22Rv1 (cell line): Measurements from ENCODE around the gene GZMM.
A peak's percentile ranks its signal among the peaks of the same experiment; 100 is the strongest.

Experiments
- H3K27ac ChIP-seq: fragments of 450-650 bp; 2 replicates; pipeline ENCODE4 v1.5.1; 2017
- CTCF ChIP-seq: fragments of 450-650 bp; IDR thresholded peaks from 2 replicates; pipeline ENCODE4 v1.5.1; 2017; ENCODE audit warnings: mild to moderate bottlenecking
- ZFX ChIP-seq: fragments of 450-650 bp; IDR thresholded peaks from 2 replicates; pipeline ENCODE4 v1.6.1; 2017; ENCODE audit warnings: antibody characterized with exemption, borderline replicate concordance

The GZMM gene

GRCh38 chr19:507286-508203 is 36.3 kb upstream of the GZMM start, which contains the start of gene TPGS1:
TSS of gene TPGS1 (plus strand) at chr19:507497. CDS start at chr19:507507, 10 bp downstream.
- TF ChIP-seq ZFX (no peak), CTCF (no peak)

GRCh38 chr19:508204-509150 is 35.4 kb upstream of the GZMM start:
- TF ChIP-seq CTCF, result no peak
- no peak for TF ChIP-seq ZFX

More at GRCh38 chr19:507286-508203, 36.3 kb upstream of the GZMM start, which contains the start of gene TPGS1:
- peak within 1 kb of the TSS; percentile 94 for H3K27ac ChIP-seq

DNA sequence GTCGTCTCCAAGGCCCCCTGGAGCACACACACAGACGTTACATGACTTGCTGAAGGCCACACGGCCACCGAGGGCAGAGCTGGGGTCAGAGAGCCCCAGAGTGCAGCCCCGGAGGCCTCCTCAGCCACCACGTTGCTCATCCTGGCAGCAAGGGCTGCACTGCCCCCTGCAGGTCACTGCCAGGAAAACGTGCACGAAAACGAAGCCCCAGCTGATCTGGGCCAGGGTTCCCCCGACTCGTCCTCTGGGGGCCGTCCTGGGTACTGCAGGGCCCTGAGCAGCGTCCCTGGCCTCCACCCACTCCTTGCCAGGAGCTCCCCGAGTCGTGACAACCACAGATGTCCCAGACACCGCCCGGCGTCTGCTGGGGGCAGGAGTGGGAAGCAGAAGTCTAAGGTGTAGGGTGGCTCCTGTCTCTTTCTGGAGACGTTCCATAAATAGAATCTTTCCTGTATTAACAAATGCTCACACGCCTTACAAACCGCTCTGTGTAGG is 33.2 kb upstream of the GZMM start:
- H3K27ac ChIP-seq, result no peak overlapping the region
- TF ChIP-seq CTCF, result peak; percentile 96
- TF ChIP-seq ZFX, result no peak

More at GRCh38 chr19:508204-509150, 35.4 kb upstream of the GZMM start:
- peak overlapping the region; percentile 94 for H3K27ac ChIP-seq

DNA sequence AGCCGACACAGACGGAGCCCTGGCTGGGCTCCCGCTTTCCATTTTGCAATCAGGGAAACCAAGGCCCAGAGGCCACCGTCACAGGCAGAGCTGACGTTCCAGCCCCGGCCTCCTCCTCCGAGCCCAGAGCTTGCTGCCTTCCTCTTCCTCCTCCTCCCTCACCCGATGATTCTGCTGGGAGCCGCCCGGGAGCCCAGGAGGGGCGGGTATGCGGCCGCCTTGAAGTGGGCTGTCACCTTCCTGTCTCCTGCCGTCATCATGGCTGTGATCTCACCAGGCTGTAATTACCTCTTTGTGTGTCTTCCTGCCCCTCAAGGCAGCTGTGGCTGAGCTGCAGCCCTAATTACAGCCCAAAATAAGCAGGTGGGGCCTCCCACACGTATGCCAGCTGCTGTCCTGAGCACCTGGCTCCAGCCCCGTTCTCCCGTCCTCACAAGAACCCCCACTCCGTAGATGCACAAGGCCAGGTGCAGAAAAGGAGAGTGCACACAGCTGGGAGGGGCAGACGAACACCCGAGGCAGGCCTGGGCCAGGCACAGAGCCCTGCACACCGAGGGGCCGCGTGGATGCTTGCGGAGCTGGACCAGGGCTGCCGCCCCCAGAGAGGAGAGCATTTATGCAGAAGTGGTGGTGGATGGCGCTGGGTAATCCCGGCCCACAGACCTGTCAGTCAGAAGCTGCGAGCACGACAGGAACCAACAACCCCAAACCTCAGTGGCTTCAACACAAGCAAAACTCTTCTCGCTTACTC is 32.6 kb upstream of the GZMM start:
- no peak overlapping the region for H3K27ac ChIP-seq
- TF ChIP-seq ZFX, result no peak
- TF ChIP-seq CTCF, result no peak

- TF ChIP-seq CTCF, result no peak
- TF ChIP-seq ZFX, result no peak
- H3K27ac ChIP-seq, result no peak overlapping the region
Observed at GRCh38 chr19:512547-513365, 31.1 kb upstream of the GZMM start.
